GM18867 (cell line): ENCODE data around the gene PER1.

Experiments
- ATAC-seq: cut with Tn5 transposase; IDR thresholded peaks from one replicate; pipeline ENCODE4 v1.9.1; 2021; ENCODE audit warnings: mild to moderate bottlenecking, moderate library complexity; ENCODE audit not compliant: unreplicated experiment

Gene PER1

GRCh38 chr17:8154608-8155155 lies 2.5 kb upstream of the PER1 start:
- no peak for ATAC-seq

GRCh38 chr17:8153957-8154607 lies 1.9 kb upstream of the PER1 start:
- no peak for ATAC-seq

GRCh38 chr17:8153525-8153956 lies 1.3 kb upstream of the PER1 start:
- no peak for ATAC-seq

- ATAC-seq = no peak
Measured at GRCh38 chr17:8153031-8153451, 837 bp upstream of the PER1 start.

- no peak for ATAC-seq
Measured at GRCh38 chr17:8151641-8152111, 528 bp downstream of the PER1 start.

- ATAC-seq = peak; percentile 48
Measured at GRCh38 chr17:8151120-8151640, 1.0 kb downstream of the PER1 start.

- no peak for ATAC-seq
Measured at GRCh38 chr17:8150194-8151119, 1.7 kb downstream of the PER1 start.

GRCh38 chr17:8149419-8150193 lies 2.6 kb downstream of the PER1 start:
- ATAC-seq = no peak

- no peak for ATAC-seq
Measured at GRCh38 chr17:8148560-8148959, 3.6 kb downstream of the PER1 start.

GRCh38 chr17:8147805-8148404 lies 4.3 kb downstream of the PER1 start:
- ATAC-seq = no peak

GRCh38 chr17:8147141-8147804 lies 4.9 kb downstream of the PER1 start:
- ATAC-seq = no peak

- no peak for ATAC-seq
Measured at GRCh38 chr17:8146381-8147140, 5.6 kb downstream of the PER1 start.

GRCh38 chr17:8145811-8146210 lies 6.4 kb downstream of the PER1 start:
- no peak for ATAC-seq

GRCh38 chr17:8144401-8145231 lies 7.6 kb downstream of the PER1 start:
- ATAC-seq = no peak

GRCh38 chr17:8143581-8144400 lies 8.4 kb downstream of the PER1 start:
- ATAC-seq = no peak

GRCh38 chr17:8142887-8143580 lies 9.2 kb downstream of the PER1 start:
- no peak for ATAC-seq
